SK-N-SH (cell line): Measurements from ENCODE around the gene ZC3H7A.

ENCODE experiments used
- FOXM1 ChIP-seq: IDR thresholded peaks from 2 replicates; pipeline ENCODE4 v1.4.0; 2012; ENCODE audit warnings: low read depth, mild to moderate bottlenecking
- MXI1 ChIP-seq: IDR thresholded peaks from 2 replicates; pipeline ENCODE4 v1.6.1; 2012; ENCODE audit warnings: mild to moderate bottlenecking, low read depth, low read length, improper control_type of control experiment
- NFIC ChIP-seq: IDR thresholded peaks from 2 replicates; pipeline ENCODE4 v1.4.0; 2012; ENCODE audit warnings: borderline replicate concordance
- REST ChIP-seq: IDR thresholded peaks from 2 replicates; pipeline ENCODE4 v1.6.1; 2012; ENCODE audit warnings: mild to moderate bottlenecking, low read depth, low read length, moderate library complexity
- TF ChIP-seq, protein P1 (sequence below): IDR thresholded peaks from 2 replicates; pipeline ENCODE4 v1.4.0; 2012; ENCODE audit warnings: low read depth, borderline replicate concordance

DNA sequence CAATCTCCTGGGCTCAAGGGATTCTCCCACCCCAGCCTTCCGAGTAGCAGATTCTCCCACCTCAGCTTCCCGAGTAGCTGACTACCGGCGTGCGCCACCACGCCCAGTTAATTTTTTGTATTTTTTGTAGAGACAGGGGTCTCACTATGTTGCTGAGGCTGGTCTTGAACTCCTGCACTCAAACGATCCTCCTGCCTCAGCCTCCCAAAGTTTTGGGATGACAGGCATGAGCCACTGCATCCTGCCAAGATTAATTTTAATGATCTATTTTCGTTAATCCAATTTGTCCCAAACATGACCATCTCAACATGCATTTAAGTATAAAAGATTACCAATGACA, 1.2 kb downstream of the ZC3H7A start:
- no peak for TF ChIP-seq NFIC
- no peak for TF ChIP-seq FOXM1
- TF ChIP-seq, protein P1, sequence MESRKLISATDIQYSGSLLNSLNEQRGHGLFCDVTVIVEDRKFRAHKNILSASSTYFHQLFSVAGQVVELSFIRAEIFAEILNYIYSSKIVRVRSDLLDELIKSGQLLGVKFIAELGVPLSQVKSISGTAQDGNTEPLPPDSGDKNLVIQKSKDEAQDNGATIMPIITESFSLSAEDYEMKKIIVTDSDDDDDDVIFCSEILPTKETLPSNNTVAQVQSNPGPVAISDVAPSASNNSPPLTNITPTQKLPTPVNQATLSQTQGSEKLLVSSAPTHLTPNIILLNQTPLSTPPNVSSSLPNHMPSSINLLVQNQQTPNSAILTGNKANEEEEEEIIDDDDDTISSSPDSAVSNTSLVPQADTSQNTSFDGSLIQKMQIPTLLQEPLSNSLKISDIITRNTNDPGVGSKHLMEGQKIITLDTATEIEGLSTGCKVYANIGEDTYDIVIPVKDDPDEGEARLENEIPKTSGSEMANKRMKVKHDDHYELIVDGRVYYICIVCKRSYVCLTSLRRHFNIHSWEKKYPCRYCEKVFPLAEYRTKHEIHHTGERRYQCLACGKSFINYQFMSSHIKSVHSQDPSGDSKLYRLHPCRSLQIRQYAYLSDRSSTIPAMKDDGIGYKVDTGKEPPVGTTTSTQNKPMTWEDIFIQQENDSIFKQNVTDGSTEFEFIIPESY, result no peak
- TF ChIP-seq REST, result no peak
- no peak for TF ChIP-seq MXI1
